ENCODE results near the gene NUDT9.
"Not testable (repeated sequence)": the region's sequence is repeated elsewhere in the genome, so short reads cannot be mapped to it uniquely, and the experiment has no call there.

Gene NUDT9

GRCh38 chr4:87409420-87409939, 12.9 kb upstream of the NUDT9 start:
- DNase-seq: no peak

- no peak for DNase-seq
Measured at GRCh38 chr4:87410157-87410556, 12.2 kb upstream of the NUDT9 start.

- DNase-seq: no peak
Measured at GRCh38 chr4:87410679-87411078, 11.7 kb upstream of the NUDT9 start.

GRCh38 chr4:87414816-87415215, 7.6 kb upstream of the NUDT9 start:
- DNase-seq: no peak

- no peak for DNase-seq
Measured at GRCh38 chr4:87416965-87417364, 5.4 kb upstream of the NUDT9 start.

- DNase-seq: not testable (repeated sequence)
Measured at GRCh38 chr4:87418410-87418809, 4.0 kb upstream of the NUDT9 start.

- no peak for DNase-seq
Measured at GRCh38 chr4:87419578-87420249, 2.7 kb upstream of the NUDT9 start.

GRCh38 chr4:87420276-87420830, 2.0 kb upstream of the NUDT9 start:
- no peak for DNase-seq

GRCh38 chr4:87423317-87424098, 1.1 kb downstream of the NUDT9 start:
- no peak for DNase-seq

GRCh38 chr4:87424099-87424543, 1.7 kb downstream of the NUDT9 start:
- DNase-seq: not testable (repeated sequence)

- no peak for DNase-seq
Measured at GRCh38 chr4:87425711-87426110, 3.3 kb downstream of the NUDT9 start.

GRCh38 chr4:87426865-87427517, 4.6 kb downstream of the NUDT9 start:
- no peak for DNase-seq

GRCh38 chr4:87427518-87427868, 5.1 kb downstream of the NUDT9 start:
- no peak for DNase-seq

GRCh38 chr4:87428979-87429378, 6.6 kb downstream of the NUDT9 start:
- DNase-seq: no peak

- DNase-seq: no peak
Measured at GRCh38 chr4:87430038-87430437, 7.7 kb downstream of the NUDT9 start.

GRCh38 chr4:87433342-87433741, 11.0 kb downstream of the NUDT9 start:
- no peak for DNase-seq

- no peak for DNase-seq
Measured at GRCh38 chr4:87442889-87443288, 20.5 kb downstream of the NUDT9 start.

GRCh38 chr4:87444741-87445140, 22.4 kb downstream of the NUDT9 start:
- DNase-seq: no peak

- no peak for DNase-seq
Measured at GRCh38 chr4:87445964-87446363, 23.6 kb downstream of the NUDT9 start.

GRCh38 chr4:87446375-87446774, 24.0 kb downstream of the NUDT9 start:
- DNase-seq: not testable (repeated sequence)

- DNase-seq: no peak
Measured at GRCh38 chr4:87451537-87451936, 29.2 kb downstream of the NUDT9 start.

- no peak for DNase-seq
Measured at GRCh38 chr4:87458913-87459312, 36.5 kb downstream of the NUDT9 start.

- no peak for DNase-seq
Measured at GRCh38 chr4:87461281-87461700, 38.9 kb downstream of the NUDT9 start.
